GM12878 (cell line): ENCODE measurements around the gene BCLAF1. TPM values are rescaled to one million over a fixed set of nuclear protein-coding genes. Genes with fewer than 3 reads are reported as not detected.
A peak's percentile ranks its signal among the peaks of the same experiment; 100 is the strongest.

ENCODE experiments used
- CBFB ChIP-seq: IDR thresholded peaks from 2 replicates; pipeline ENCODE4 v1.6.1; 2016; ENCODE audit warnings: antibody characterized with exemption, low read depth
- CBX5 ChIP-seq: sonication (generic); IDR thresholded peaks from 2 replicates; pipeline ENCODE4 v1.6.1; 2016; ENCODE audit warnings: low read depth, moderate library complexity, mild to moderate bottlenecking, inconsistent platforms
- CHD1 ChIP-seq: IDR thresholded peaks from 2 replicates; pipeline ENCODE4 v1.6.1; 2012; ENCODE audit warnings: low read depth, low read length, improper control_type of control experiment
- CHD4 ChIP-seq: fragments of 200-600 bp; sonication (generic); IDR thresholded peaks from 2 replicates; pipeline ENCODE4 v1.6.1; 2016; ENCODE audit warnings: mild to moderate bottlenecking
- CTCF ChIP-seq, 3 experiments: IDR thresholded peaks in 2 of 3; conservative IDR thresholded peaks in 1 of 3; 2 replicates each; pipeline ENCODE4 v1.5.1; 2011; ENCODE audit warnings: low read depth in 3 of 3, low read length in 3 of 3, mild to moderate bottlenecking in 3 of 3, control low read depth in 2 of 3, moderate library complexity in 2 of 3, inconsistent platforms in 1 of 3, mixed read lengths in 1 of 3; ENCODE audit not compliant: control insufficient read depth in 2 of 3, insufficient read depth in 1 of 3; ENCODE audit errors: extremely low read depth in 1 of 3
- HCFC1 ChIP-seq: fragments of 150-350 bp; IDR thresholded peaks from 2 replicates; pipeline ENCODE4 v1.6.1; 2014; ENCODE audit warnings: low read length
- IKZF2 ChIP-seq, 2 experiments: fragments of 450-650 bp; IDR thresholded peaks; 2 replicates each; pipeline ENCODE4 v1.6.1; 2017; ENCODE audit warnings: mild to moderate bottlenecking in 2 of 2, moderate library complexity in 2 of 2
- LARP7 ChIP-seq: fragments of 450-650 bp; IDR thresholded peaks from 2 replicates; pipeline ENCODE4 v1.6.1; 2017; ENCODE audit warnings: mild to moderate bottlenecking
- MAX ChIP-seq: IDR thresholded peaks from 2 replicates; pipeline ENCODE4 v1.6.1; 2012; ENCODE audit warnings: low read depth, low read length, improper control_type of control experiment
- MEF2A ChIP-seq: IDR thresholded peaks from 2 replicates; pipeline ENCODE4 v1.6.1; 2011; ENCODE audit warnings: low read depth, mild to moderate bottlenecking, low read length, moderate library complexity; ENCODE audit not compliant: insufficient read depth
- MEF2B ChIP-seq: fragments of 450-650 bp; IDR thresholded peaks from 2 replicates; pipeline ENCODE4 v1.6.1; 2018; ENCODE audit warnings: mild to moderate bottlenecking, moderate library complexity; ENCODE audit not compliant: partially characterized antibody, poor library complexity, severe bottlenecking
- MYB ChIP-seq: fragments of 150-350 bp; IDR thresholded peaks from 2 replicates; pipeline ENCODE4 v1.6.1; 2014; ENCODE audit warnings: mild to moderate bottlenecking, low read depth, low read length, borderline replicate concordance
- NRF1 ChIP-seq: conservative IDR thresholded peaks from 2 replicates; pipeline ENCODE4 v1.6.1; 2011; ENCODE audit warnings: mild to moderate bottlenecking, low read depth, low read length, improper control_type of control experiment
- RUNX3 ChIP-seq: IDR thresholded peaks from 2 replicates; pipeline ENCODE4 v1.6.1; 2012; ENCODE audit warnings: low read length, inconsistent platforms
- polyA plus RNA-seq, 11 experiments: library from polyadenylated mRNA; depleted of rRNA in 4 of 11; unstranded in 6 of 11; stranded (reverse) in 5 of 11; fragments of >200 nt; fragmentation: Nextera tagmentation in 4 of 11; fragmentation: Illumina TruSeq in 1 of 11; extraction: Ambion mirVana in 4 of 11; extraction: Trizol in 1 of 11; gene quantifications; 1 replicate in 1 of 11; 2 replicates in 10 of 11; pipeline versions ENCODE4 v1.2.1 to v1.2.3, GENCODE V29; 2011 to 2016; ENCODE audit warnings: inconsistent platforms in 2 of 11, missing spikeins in 2 of 11, low read depth in 1 of 11
- total RNA-seq, 4 experiments: library from RNA; depleted of rRNA in 3 of 4; stranded (reverse); fragments of >200 nt in 3 of 4; fragmentation: Illumina TruSeq in 1 of 4; extraction: Trizol in 1 of 4; gene quantifications; 2 replicates each; pipeline versions ENCODE4 v1.2.1 to v1.2.3, GENCODE V29; 2013 to 2021

The BCLAF1 gene
- total and polyA plus RNA-seq, 10 of the 15 experiments (the other 5 are each of a cell fraction or from before 2014, with no cell fraction given) = 56.0 to 223 (median 114) TPM

GRCh38 chr6:136289327-136289578 lies 393 bp downstream of the BCLAF1 start (continued):
- TF ChIP-seq HCFC1 = no peak
- TF ChIP-seq CTCF (IDR thresholded peaks at IDR 0.05 in 2 of 3, conservative IDR thresholded peaks at IDR 0.05 in 1 of 3; ENCODE audit: control insufficient read depth in 2 of 3, extremely low read depth in 1 of 3, insufficient read depth in 1 of 3, low read depth in 3 of 3, low read length in 3 of 3) = no peak; a peak in 1 of 6 replicates
- TF ChIP-seq NRF1 = peak; percentile 65
- TF ChIP-seq MEF2A = no peak
- no peak for TF ChIP-seq MYB
- TF ChIP-seq CHD4 = no peak
- TF ChIP-seq MAX = peak; percentile 60
- TF ChIP-seq CBX5 = 0 out of 2 replicates have a peak, but pooled peaks have one; percentile 14
- TF ChIP-seq LARP7 = peak; percentile 66; the same call in 1 of the 2 replicates
- no peak for TF ChIP-seq RUNX3
- TF ChIP-seq CHD1 = no peak
- no peak for TF ChIP-seq CBFB
- TF ChIP-seq MEF2B = no peak
- 0 out of 4 replicates have a peak, but pooled peaks of 1 of the 2 experiments have one; percentile 5 for TF ChIP-seq IKZF2 (IDR thresholded peaks at IDR 0.05)
